K562 (cell line): ENCODE results near the gene RFNG.

Source experiments
- JUND ChIP-seq, 2 experiments: IDR thresholded peaks; 2 replicates in 1 of 2; 3 replicates in 1 of 2; pipeline ENCODE4 v1.6.1; 2011; ENCODE audit warnings: borderline replicate concordance in 2 of 2, low read depth in 2 of 2, low read length in 2 of 2, improper control_type of control experiment in 1 of 2, missing biosample characterization in 1 of 2, missing genetic modification characterization in 1 of 2, missing genetic modification reagents in 1 of 2
- MEF2A ChIP-seq: IDR thresholded peaks from 2 replicates; pipeline ENCODE4 v1.6.1; 2011; ENCODE audit warnings: low read depth, mild to moderate bottlenecking, low read length, moderate library complexity; ENCODE audit not compliant: control insufficient read depth
- NR1H2 ChIP-seq: sonication (generic); formaldehyde crosslinking; IDR thresholded peaks from 2 replicates; pipeline ENCODE4 v1.4.0; 2020; ENCODE audit warnings: mild to moderate bottlenecking, missing genetic modification reagents
- POLR2AphosphoS2 ChIP-seq: IDR thresholded peaks from 2 replicates; pipeline ENCODE4 v1.6.1; 2012; ENCODE audit warnings: low read length, improper control_type of control experiment
- TCF7L2 ChIP-seq: fragments of 150-350 bp; IDR thresholded peaks from 2 replicates; pipeline ENCODE4 v1.6.1; 2016; ENCODE audit warnings: low read depth, mild to moderate bottlenecking, low read length, moderate library complexity
- ZNF318 ChIP-seq, 2 experiments: fragments of 450-650 bp; IDR thresholded peaks; 2 replicates each; pipeline ENCODE4 v1.6.1; 2016; ENCODE audit warnings: mild to moderate bottlenecking in 2 of 2, borderline replicate concordance in 1 of 2, low read depth in 1 of 2, moderate library complexity in 1 of 2
- TF ChIP-seq, protein P1 (sequence below): sonication (generic); formaldehyde crosslinking; IDR thresholded peaks from 2 replicates; pipeline ENCODE4 v1.8.0; 2022; ENCODE audit warnings: missing genetic modification reagents, mild to moderate bottlenecking, borderline replicate concordance
- TF ChIP-seq, protein P2 (sequence below): fragments of 150-350 bp; conservative IDR thresholded peaks from 2 replicates; pipeline ENCODE4 v1.6.1; 2014; ENCODE audit warnings: low read length

DNA sequence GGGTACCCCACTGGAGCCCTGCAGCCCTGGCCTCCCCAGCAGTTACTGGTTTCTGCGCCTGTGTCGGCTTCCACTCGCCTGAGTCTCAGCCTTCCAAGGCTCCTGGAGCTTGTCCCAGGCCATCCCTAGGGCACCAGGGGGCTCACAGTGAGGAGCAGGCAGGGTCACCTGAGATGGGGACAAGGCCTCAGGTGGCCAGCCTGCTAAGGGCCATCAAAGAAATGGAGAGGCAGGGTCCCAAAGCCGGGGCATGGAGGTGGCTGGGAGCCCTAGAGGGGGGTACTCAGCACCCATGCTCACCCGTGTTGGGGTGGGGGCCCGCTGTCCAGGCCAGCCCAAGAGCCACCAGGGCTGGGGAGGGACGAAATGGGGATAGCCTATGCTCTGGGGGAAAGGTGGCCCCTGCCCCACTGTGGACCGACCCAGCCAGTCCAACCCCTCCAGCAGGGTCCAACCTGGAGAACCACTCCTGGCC is 45.1 kb upstream of the RFNG start:
- TF ChIP-seq, protein P1, sequence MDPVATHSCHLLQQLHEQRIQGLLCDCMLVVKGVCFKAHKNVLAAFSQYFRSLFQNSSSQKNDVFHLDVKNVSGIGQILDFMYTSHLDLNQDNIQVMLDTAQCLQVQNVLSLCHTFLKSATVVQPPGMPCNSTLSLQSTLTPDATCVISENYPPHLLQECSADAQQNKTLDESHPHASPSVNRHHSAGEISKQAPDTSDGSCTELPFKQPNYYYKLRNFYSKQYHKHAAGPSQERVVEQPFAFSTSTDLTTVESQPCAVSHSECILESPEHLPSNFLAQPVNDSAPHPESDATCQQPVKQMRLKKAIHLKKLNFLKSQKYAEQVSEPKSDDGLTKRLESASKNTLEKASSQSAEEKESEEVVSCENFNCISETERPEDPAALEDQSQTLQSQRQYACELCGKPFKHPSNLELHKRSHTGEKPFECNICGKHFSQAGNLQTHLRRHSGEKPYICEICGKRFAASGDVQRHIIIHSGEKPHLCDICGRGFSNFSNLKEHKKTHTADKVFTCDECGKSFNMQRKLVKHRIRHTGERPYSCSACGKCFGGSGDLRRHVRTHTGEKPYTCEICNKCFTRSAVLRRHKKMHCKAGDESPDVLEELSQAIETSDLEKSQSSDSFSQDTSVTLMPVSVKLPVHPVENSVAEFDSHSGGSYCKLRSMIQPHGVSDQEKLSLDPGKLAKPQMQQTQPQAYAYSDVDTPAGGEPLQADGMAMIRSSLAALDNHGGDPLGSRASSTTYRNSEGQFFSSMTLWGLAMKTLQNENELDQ (CRISPR knock-in tag), result no peak
- no peak for TF ChIP-seq NR1H2
- TF ChIP-seq ZNF318 (IDR thresholded peaks at IDR 0.05; ENCODE audit: borderline replicate concordance in 1 of 2, low read depth in 1 of 2), result no peak
- TF ChIP-seq, protein P2, sequence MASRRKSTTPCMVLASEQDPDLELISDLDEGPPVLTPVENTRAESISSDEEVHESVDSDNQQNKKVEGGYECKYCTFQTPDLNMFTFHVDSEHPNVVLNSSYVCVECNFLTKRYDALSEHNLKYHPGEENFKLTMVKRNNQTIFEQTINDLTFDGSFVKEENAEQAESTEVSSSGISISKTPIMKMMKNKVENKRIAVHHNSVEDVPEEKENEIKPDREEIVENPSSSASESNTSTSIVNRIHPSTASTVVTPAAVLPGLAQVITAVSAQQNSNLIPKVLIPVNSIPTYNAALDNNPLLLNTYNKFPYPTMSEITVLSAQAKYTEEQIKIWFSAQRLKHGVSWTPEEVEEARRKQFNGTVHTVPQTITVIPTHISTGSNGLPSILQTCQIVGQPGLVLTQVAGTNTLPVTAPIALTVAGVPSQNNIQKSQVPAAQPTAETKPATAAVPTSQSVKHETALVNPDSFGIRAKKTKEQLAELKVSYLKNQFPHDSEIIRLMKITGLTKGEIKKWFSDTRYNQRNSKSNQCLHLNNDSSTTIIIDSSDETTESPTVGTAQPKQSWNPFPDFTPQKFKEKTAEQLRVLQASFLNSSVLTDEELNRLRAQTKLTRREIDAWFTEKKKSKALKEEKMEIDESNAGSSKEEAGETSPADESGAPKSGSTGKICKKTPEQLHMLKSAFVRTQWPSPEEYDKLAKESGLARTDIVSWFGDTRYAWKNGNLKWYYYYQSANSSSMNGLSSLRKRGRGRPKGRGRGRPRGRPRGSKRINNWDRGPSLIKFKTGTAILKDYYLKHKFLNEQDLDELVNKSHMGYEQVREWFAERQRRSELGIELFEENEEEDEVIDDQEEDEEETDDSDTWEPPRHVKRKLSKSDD, result no peak
- TF ChIP-seq TCF7L2, result no peak
- no peak for TF ChIP-seq JUND (IDR thresholded peaks at IDR 0.05; ENCODE audit: borderline replicate concordance, low read depth, low read length)
- no peak for TF ChIP-seq JUND (tag; IDR thresholded peaks at IDR 0.05; ENCODE audit: borderline replicate concordance, low read depth, low read length)
- TF ChIP-seq POLR2AphosphoS2, result no peak
- no peak for TF ChIP-seq MEF2A
